Measurements from ENCODE around the gene SUSD6. TPM values are rescaled to one million over a fixed set of nuclear protein-coding genes. Genes with fewer than 3 reads are reported as not detected.

SUSD6 gene
- total and polyA plus RNA-seq, 4 donors, result 6.8 to 10.8 (median 7.6) TPM

DNA sequence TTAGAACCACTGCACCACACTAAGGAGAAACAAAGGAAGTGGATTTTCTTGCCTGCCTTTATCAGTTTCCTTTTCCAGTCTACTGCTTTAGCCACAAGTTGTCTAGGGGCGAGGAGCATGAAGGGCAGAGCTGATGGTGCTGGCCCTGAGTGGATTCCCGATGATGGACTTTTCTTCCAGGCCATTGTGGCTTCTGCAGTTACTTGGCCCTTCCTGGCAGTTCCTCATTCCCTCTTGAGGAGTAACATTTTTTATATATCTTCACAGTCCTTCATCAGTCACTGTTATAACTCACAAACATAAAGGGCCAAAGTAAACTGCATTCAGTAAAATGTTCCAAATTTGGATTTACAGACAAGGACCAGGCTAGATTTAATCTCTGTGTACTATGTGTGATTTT lies 94.3 kb downstream of the SUSD6 start:
- H3K9ac ChIP-seq (ENCODE audit: low read depth in 1 of 2, low read length in 2 of 2), result no peak overlapping the region
- no peaks in the 10 kb centered on the region for H3K9me3 ChIP-seq (ENCODE audit: control insufficient read depth in 4 of 4, low read length in 3 of 4)
- peaks cover 3 to 20% (median 10%) of the 10 kb centered on the region in 4 donors for H3K4me1 ChIP-seq (ENCODE audit: control insufficient read depth in 4 of 4, insufficient read depth in 4 of 4, low read length in 3 of 4)
- H3K27ac ChIP-seq (ENCODE audit: low read depth in 1 of 2, low read length in 2 of 2), result no peak overlapping the region
- H3K27me3 ChIP-seq (ENCODE audit: control insufficient read depth in 4 of 4, insufficient read depth in 4 of 4, low read length in 3 of 4), result no peaks in the 10 kb centered on the region
- DNase-seq (ENCODE audit: low spot score), result no peak
- TF ChIP-seq NR2F2 (IDR thresholded peaks at IDR 0.05) (no peak), ZBTB33 (IDR thresholded peaks at IDR 0.05) (no peak), MAX (IDR thresholded peaks at IDR 0.05) (no peak), YY1 (IDR thresholded peaks at IDR 0.05) (no peak), TAF1 (conservative IDR thresholded peaks at IDR 0.05) (no peak), FOXA2 (IDR thresholded peaks at IDR 0.05) (no peak), GABPA (IDR thresholded peaks at IDR 0.05 in 1 of 2, conservative IDR thresholded peaks at IDR 0.05 in 1 of 2) (no peak), FOXA1 (IDR thresholded peaks at IDR 0.05) (no peak), RAD21 (IDR thresholded peaks at IDR 0.05) (no peak), HNF4A (conservative IDR thresholded peaks at IDR 0.05) (no peak), CTCF (IDR thresholded peaks at IDR 0.05; ENCODE audit: low read depth, low read length, missing input control) (no peak), RXRA (IDR thresholded peaks at IDR 0.05) (no peak), HNF4G (IDR thresholded peaks at IDR 0.05) (no peak), JUND (IDR thresholded peaks at IDR 0.05) (no peak), SP1 (IDR thresholded peaks at IDR 0.05) (no peak), REST (IDR thresholded peaks at IDR 0.05) (no peak), EGR1 (IDR thresholded peaks at IDR 0.05; ENCODE audit: low read depth in 2 of 2) (no peak)
- TF ChIP-seq, protein P1, sequence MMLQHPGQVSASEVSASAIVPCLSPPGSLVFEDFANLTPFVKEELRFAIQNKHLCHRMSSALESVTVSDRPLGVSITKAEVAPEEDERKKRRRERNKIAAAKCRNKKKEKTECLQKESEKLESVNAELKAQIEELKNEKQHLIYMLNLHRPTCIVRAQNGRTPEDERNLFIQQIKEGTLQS (IDR thresholded peaks at IDR 0.05), result no peak
- no peak overlapping the region for H3K4me3 ChIP-seq (ENCODE audit: low read depth in 1 of 3, low read length in 3 of 3)
- peaks cover 6 to 28% (median 21%) of the 10 kb centered on the region in 4 donors for H3K36me3 ChIP-seq (ENCODE audit: control insufficient read depth in 4 of 4, insufficient read depth in 3 of 4, low read depth in 1 of 4, low read length in 3 of 4)
- 70% methylated on average over 2 of the region's 2 CpGs for WGBS

Measured in liver (tissue), 9 donors.